HG03558 (cell line): Measurements from ENCODE around the gene LHFPL2.
"Not testable (repeated sequence)": the region's sequence is repeated elsewhere in the genome, so short reads cannot be mapped to it uniquely, and the experiment has no call there.

ENCODE experiments used
- ATAC-seq: cut with Tn5 transposase; IDR thresholded peaks from one replicate; pipeline ENCODE4 v1.9.1; 2021; ENCODE audit warnings: moderate number of reproducible peaks; ENCODE audit not compliant: unreplicated experiment; ENCODE audit errors: extremely low read depth

LHFPL2 gene, protein sequence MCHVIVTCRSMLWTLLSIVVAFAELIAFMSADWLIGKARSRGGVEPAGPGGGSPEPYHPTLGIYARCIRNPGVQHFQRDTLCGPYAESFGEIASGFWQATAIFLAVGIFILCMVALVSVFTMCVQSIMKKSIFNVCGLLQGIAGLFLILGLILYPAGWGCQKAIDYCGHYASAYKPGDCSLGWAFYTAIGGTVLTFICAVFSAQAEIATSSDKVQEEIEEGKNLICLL

DNA sequence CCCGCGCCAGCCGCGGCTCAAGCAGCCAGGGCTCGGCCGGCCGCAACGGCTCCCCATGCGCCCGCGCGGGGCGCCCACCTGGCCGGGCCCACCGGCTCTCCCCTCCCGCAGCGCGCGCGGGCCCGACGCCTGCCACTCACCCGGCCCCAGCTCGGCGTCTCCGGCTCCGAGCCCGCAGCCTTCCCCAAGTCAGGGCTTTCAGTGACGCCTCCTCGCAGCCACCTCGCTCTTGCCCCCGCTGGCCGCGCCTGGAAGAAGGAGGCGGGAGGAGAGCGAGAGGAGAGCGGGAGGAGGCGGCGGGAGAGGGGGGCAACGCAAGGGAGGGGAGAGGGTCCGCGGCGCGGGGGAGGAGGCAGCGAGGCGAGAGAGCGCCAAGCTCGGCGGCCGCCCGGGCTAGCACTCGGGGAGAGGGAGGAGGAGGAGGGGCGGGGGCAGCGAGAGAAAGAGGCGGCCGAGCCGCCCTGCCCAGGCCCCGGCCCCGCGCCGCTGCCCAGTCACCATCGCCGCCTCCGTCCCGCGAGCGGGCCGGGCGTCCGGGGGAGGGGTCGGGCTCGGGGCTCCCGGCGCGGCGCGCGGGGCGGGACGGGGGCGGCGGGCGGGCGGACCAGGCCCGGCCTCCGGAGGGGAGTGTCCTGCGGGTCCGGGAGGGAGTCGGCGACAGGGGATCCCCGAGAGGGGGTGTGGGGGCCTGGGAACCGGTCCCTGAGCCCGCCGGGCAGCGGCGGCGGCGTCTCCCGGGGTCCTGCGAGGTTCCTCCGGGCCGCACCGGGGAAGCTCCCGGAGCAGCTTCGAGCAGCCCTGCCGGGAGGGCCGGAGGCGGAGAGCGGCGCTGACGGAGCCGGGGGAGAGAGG is at the start of gene LHFPL2:
TSS of gene LHFPL2 (minus strand) at position 414 of the 852 bp plus-strand sequence. CDS start 138,559 bp downstream, outside the sequence.
- no peak for ATAC-seq

DNA sequence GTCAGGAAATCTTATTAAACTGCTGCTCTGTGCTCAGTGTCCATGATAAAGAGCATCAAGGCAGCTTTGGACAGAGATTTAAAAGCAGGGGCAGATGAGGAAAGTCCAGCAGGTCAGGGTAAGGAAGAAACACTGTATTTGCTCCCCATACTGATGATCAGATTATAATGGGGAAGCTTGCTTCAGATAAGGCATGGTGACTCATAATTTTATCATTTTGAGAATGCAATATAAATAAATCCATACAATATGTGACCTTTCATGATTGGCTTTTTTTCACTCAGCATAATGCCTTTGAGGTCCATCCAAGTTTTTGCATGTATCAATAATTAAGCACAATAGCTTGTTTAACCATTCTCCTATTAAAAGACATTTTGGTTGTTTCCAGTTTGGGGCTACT is 48.1 kb upstream of the LHFPL2 start:
- no peak for ATAC-seq

DNA sequence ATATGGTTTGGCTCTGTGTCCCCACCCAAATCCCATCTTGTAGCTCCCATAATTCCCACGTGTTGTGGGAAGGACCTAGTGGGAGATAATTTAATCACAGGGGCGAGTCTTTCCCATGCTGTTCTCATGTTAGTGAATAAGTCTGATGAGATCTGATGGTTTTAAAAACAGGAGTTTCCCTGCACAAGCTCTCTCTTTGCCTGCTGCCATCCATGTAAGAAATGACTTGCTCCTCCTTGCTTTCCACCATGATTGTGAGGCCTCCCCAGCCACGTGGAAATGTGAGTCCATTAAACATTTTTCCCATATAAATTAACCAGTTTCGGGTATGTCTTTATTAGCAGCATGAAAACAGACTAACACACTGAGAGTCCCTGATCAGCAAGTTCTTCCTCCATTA is 47.5 kb upstream of the LHFPL2 start:
- not testable (repeated sequence) for ATAC-seq

DNA sequence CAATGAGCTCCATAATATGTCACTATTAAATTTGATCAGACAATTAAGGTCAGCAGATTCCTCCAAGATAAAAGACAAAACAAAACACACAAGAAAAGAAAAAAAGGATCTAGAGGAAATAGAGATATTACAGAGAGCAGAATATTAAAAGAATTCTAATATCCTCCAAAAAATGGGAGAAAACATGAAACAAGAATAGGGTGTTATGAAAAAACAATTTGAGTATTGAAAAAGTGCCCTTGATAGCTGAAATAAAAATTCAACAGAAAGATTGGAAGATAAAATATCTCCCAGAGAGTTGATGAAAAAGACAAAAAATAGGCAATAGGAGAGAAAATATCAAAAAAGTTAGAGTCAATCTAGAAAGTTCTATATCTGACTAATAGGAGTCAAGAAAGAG is 44.8 kb upstream of the LHFPL2 start:
- no peak for ATAC-seq

DNA sequence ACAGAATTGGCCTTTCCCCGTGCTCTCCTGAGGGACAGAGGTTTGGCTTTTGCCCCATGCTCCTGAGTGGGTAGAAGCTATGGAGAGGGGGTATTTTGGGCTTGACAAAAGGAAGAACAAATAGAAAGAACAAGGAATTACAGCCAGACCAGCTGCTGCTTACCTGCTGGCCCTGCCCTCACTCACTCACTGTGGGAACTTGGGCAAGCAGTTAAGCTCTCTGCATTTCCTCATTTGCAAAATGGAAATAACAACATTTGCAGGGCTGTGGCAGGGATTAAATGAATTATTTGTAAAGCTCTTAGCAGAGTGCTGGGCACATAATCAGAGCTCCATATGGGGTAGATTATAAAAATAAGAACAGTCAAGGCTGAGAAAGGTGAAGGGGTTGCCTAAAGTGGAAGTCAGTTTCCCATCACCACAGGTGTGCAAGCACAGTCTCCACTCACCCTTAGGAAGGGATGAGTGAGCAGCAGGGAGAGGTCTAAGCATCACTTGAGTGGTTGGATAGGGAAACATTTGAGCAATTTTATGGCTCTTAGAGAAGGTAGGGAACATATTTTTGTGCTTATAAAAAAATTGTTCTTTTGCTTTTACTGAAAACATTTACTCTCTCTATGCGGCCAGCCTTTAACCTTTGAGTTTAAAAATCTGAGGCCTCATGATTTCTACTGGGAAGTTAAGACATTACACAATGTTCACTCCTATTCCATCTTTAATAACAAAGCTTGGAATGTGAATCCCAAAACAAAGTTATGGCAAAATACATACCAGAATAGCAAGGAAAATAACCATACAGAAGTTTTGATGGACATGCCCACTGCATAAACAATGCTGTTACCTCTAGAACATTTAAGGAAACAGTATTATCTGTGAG is 42.8 kb upstream of the LHFPL2 start:
- no peak for ATAC-seq

DNA sequence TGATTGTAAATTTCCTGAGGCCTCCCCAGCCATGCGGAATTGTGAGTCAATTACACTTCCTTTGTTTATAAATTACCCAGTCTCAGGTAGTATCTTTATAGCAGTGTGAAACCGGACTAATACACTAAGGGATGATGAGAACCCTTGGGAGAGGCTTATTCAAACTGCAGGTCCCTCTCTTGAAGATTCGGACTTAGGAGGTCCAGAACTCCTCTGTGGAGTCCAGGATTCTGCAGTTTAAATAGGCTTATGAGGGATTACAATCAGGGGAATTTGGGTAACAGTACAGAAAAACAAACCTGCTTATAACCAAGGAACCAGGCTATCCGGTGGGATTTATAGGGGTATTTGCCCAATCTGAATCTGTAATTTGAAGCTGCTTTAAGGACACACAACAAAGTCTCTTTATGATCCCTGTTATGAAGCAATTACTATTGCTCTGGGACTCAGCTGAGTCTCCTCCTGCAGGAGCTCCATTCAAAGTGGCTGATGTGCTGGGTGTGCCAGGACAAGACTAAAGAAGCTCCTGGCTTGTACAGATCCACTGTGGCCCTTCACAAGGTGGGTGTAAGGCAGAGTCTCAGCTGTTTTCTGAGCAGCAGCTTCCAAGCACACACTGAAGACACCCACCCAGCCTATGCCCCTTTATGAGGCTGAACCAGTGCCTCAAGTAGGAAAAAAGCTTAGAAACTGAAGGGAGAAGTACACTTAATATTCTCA is 41.8 kb upstream of the LHFPL2 start:
- ATAC-seq: no peak

DNA sequence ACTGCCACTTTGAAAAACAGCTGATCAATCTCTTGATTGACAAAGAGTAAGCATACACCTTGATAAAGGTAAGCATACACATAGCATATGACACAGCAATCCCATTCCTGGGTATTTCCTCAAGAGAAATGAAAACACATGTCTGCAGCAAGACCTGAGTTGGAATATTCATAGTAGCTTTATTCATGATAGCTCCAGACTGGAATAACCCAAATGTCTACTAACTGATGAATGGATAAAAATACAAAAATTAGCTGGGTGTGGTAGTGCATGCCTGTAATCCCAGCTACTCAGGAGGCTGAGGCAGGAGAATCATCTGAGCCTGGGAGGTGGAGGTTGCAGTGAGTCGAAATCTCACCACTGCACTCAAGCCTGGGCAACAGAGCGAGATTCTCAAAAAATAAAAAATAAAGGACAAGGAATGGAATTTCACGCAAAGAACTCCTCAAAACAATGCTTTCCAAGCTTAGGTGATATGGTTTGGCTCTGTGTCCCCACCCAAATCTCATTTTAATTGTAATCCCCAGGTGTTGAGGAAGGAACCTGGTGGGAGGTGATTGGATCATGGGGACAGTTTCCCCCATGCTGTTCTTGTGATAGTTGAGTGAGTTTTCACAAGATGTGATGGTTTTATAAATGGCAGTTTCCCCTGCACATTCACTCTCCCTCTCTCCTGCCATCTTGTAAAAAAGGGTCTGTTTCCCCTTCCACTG is 41.1 kb upstream of the LHFPL2 start:
- ATAC-seq: no peak

DNA sequence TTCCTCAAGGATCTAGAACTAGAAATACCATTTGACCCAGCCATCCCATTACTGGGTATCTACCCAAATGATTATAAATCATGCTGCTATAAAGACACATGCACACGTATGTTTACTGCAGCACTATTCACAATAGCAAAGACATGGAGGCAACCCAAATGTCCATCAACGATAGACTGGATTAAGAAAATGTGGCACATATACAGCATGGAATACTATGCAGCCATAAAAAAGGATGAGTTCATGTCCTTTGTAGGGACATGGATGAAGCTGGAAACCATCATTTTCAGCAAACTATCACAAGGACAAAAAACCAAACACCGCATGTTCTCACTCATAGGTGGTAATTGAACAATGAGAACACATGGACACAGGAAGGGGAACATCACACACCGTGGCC is 38.9 kb upstream of the LHFPL2 start:
- ATAC-seq: not testable (repeated sequence)

DNA sequence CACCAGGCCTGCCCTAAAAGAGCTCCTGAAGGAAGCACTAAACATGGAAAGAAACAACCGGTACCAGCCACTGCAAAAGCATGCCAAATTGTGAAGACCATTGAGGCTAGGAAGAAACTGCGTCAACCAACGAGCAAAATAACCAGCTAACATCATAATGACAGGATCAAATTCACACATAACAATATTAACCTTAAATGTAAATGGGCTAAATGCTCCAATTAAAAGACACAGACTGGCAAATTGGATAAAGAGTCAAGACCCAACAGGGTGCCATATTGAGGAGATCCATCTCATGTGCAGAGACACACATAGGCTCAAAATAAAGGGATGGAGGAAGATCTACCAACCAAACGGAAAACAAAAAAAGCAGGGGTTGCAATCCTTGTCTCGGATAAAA is 35.3 kb upstream of the LHFPL2 start:
- ATAC-seq: not testable (repeated sequence)

DNA sequence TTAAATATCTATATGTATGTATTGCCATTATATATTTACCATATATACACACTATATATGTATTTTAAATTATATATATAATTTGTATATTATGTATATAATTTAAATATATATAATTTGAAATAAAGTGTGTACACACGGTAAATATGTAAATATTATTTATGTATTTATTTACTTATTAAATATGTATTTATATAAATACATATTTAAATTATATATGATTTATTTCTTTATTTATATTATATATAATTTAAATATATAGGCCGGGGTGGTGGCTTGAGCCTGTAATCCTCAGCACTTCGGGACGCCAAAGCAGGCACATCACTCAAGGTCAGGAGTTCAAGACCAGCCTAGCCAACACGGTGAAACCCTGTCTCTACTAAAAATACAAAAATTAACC is 31.3 kb upstream of the LHFPL2 start:
- no peak for ATAC-seq

DNA sequence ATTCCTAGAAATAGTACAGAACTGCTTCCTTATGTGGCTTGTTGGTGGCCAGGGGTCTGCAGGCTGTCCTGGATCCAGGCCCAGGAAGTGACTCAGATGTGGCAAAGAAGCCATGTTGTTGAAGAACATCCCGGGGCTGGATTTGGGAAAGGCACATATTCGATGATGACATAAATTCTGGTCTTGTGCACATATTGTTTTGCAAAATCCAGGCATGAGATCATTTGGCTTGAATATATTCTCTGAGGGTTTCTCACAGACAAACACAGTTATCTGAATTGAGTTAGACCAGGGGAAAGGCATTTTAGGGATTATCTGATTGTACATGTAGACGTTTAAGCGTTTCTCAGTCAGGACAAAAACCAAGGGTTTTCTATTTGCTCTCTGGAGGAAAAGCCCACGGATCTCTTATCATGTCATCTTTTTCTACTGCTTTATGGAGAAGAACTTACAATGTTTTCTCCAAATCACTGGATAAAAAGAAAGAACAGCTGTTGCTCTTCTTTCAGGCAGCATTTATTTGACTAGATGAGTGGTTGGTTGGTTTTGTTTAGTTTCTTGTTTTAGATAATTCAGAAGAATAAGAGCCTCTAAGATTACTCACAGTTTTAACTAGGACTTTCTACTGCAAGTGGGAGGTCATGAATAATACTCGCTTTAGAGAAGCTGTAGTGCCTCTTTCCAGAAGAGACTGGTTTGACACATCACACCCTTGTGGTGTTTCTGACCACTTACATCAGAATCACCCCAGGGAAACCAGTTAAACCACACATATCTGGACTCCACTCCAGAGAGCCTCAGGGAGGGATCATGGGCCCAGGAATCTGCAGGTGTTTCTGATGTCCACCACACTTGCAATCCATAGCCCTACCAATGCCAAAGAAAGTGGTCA is 29.5 kb upstream of the LHFPL2 start:
- no peak for ATAC-seq

DNA sequence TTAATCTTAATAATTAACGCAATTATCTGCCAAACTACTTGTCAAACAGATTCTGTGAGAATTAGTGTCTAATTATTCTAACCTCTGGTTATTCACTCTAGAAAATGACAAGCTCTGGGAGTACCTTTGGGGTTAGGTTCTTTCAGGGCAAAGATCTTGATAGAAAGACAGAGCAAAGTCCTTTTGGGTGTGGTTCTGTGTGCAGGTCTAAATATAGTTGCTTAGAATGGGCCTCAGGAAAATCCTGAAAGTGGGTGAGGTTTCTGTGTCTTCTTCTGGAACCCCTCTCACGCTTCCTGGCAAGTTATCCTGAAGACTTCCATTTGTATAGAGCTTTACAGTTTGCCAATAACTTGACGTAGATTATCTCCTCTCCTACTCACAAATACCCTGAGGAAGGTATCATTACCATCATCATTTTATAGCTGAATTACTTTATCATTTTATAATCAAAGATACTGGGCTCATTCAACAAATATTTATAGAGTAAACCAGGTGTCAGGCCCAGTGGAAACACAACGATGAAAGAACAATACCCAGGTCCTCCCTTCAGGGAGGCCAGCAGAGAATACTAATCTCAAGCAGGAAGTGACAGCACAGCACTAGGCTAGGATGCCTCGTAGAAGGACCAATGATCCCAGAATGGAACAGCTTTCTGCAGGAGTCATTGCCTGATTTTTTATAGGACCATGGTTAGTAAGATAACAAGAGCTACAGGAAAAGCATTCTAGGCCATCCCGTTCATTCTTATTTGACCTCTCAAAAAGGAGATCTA is 27.6 kb upstream of the LHFPL2 start:
- ATAC-seq: no peak

DNA sequence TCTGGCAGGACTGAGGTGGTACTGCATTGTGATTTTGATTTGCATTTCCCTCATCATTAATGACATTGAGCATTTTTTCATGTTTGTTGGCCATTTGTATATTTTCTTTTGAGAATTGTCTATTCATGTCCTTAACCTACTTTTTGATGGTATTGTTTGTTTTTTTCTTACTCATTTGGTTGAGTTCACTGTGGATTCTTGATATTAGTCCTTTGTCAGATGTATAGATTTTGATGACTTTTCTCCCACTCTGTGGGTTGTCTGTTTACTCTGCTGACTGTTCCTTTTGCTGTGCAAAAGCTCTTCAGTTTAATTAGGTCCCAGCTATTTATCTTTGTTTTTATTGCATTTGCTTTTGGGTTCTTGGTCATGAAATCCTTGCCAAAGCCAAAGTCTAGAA is 25.3 kb upstream of the LHFPL2 start:
- not testable (repeated sequence) for ATAC-seq

DNA sequence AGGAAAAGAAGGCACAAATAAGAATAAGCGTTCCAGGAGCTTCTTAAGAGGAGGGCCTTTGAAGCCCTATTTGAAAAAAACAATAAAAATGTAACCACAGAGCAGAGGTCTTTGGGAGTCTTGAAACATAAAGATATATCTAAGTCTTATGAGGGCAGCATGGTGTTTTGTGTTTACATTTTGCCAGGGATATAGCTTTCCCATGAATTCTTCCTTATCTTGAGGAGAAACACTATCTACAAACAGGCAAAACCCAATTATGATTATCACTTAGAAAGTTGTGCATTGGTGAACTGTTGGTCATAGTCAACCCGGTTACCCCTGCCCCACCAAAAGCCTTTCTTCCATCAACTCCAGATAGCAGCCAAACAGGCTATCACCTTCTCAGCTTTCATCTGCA is 23.6 kb upstream of the LHFPL2 start:
- ATAC-seq: no peak

DNA sequence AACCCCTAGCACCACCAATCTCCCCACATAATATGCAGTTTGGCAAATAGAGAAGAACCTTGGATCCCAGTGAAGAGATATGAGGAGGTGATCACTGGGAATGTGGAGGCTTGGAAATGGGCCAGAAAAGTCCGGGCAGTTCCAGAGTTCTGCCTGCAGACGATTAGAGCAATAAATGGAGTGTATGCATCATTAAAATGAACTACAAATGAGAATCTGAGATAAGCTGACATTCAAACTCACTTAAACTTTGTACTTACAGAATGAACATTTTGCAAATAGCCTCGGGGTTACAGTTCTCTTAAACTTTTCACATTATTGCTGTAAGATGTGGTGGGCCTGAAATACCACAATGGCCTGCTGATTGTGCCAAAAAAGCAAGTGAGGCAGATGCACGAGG is 23.0 kb upstream of the LHFPL2 start:
- no peak for ATAC-seq

DNA sequence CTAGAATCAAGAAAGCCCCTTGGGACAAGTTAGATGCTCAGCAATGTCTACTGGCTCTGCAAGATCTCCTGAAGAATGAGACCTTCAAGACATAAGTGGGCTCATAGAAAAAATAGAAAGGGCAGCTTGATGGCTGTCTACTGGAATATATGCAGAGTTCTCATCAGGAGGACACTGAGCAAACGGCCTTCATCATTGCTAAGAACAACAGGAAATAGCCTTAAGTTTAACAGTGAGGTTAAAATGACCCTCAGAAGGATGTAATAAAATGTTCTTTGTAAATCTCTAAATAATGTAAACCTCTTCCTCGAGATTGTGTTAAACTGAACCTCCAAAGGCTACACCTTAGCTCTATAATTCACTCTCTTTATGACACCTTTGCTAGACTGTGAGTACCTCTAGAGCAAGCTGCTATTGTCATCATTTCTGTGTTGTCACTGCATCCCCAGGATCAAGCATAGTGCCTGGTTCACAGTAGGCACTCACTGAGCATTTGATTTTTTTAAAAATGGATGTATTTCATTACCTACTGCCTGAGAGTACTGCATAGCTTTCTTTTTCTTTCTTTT is 22.2 kb upstream of the LHFPL2 start:
- no peak for ATAC-seq

DNA sequence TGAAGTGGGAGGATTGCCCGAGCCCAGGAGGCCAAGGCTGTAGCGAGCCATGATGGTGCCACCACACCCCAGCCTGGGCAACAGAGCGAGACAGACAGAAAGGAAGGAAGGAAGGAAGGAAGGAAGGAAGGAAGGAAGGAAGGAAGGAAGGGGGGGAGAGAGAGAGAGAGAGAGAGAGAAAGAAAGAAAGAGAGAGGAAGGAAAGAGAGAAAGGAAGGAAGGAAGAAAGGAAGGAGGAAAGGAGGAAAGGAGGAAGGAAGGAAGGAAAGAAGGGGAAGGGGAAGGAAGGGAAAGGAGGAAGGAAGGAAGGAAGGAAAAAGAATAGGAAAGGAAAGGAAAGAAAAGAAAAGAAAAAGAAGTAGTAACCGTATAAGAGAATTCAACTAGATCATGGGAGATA is 20.8 kb upstream of the LHFPL2 start:
- ATAC-seq: no peak
